IPS-NIHi11 (cell line): Measurements from ENCODE around the gene SPAG5.
A peak's percentile ranks its signal among the peaks of the same experiment; 100 is the strongest.

Experiments
- DNase-seq: peaks from one replicate; pipeline ENCODE4 v3.0.0; 2012; ENCODE audit warnings: mixed read lengths, low spot score

SPAG5 gene

DNA sequence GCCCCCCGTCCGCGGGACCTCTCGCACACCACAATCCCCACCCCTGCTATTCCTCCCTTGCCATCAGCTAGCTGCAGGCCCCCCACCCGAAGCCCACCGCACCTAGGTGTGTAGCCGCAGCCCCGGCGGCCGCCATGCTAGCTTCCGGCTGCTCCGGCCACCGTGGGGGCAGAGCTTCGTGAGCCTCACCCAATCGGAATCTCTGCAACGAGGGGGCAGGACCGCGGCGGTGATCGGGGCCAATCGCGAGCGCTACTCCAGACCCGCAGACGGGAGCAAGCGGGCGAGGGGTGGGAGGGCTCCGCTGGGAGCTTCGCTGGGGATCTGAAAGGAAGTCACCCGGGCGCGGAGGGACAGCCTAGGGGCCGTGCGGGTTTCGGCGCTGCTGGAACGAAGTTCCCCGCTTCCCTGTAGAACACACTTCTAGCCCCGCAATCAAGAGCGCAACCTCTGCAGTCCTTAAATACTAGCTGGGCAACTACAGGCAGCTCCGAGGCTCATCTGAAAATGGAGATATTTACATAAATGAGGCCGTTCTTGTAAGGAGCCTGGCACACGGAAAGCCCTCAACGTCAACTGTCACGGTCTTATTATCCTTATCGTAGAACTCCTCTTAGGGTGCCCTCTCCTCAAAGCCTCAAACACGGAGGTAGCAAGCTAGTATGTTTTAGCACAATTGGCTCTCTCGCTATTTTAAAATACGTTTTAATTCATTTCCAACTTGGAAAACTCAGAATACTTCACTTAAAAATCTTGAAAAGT lies 27.3 kb downstream of the SPAG5 start, which contains the start of gene PIGS:
TSS of gene PIGS (minus strand) at position 164 of the 762 bp plus-strand sequence. CDS start at position 136, 28 bp downstream.
- peak; percentile 98 for DNase-seq

- peak; percentile 52 for DNase-seq
Observed at GRCh38 chr17:28570716-28571360, 28.0 kb downstream of the SPAG5 start.

- no peak for DNase-seq
Observed at GRCh38 chr17:28569446-28569845, 29.4 kb downstream of the SPAG5 start.

GRCh38 chr17:28567604-28568003 lies 31.2 kb downstream of the SPAG5 start:
- DNase-seq: no peak

DNA sequence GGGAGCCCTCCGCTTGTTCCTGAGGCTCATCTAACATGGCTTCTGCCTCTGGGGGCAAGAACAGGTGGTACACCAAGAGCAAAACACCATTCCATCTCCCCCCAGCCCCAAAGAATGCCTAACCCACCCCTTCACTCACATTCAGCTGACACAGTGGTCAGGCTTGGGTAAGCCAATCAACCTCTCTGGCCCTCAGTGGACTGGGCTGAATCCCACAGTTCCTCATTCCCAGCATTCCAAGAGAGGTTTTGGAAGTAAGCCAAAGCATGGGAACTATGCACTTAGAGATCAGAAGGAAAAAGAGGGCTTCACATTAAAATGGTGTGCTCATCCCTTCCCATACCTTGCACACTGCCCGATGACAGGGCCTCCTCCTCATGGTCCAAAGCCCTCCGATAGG lies 35.4 kb downstream of the SPAG5 start:
- DNase-seq: no peak

- no peak for DNase-seq
Observed at GRCh38 chr17:28555022-28555421, 43.8 kb downstream of the SPAG5 start.

GRCh38 chr17:28554565-28554964 lies 44.3 kb downstream of the SPAG5 start:
- DNase-seq: no peak

- no peak for DNase-seq
Observed at GRCh38 chr17:28553000-28553505, 45.8 kb downstream of the SPAG5 start.

GRCh38 chr17:28552176-28552999 lies 46.4 kb downstream of the SPAG5 start, which contains the start of gene UNC119:
TSS of gene UNC119 (minus strand) at chr17:28552624. CDS start at chr17:28552557, 67 bp downstream.
- DNase-seq: peak; percentile 98

- DNase-seq: no peak
Observed at GRCh38 chr17:28551421-28552175, 47.2 kb downstream of the SPAG5 start.

DNA sequence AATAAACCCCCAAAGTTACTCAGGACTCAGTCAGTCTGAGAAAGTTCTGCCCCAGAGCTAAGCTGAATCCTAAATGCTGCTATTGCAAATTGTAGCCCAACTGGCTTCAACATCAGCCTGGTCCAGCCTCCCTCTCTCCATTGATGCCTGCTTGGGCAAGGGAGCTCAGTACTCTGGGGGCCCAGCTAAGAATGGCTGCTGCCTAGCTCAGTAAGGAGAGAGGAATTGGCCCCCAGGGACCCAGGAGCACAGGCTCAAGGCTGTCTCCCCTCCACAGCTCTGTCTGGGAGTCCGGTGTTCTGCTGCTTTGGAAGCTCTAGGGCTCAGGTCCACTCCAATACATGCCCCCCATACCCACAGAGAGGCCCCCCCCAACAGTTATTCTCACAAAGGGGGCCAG lies 48.0 kb downstream of the SPAG5 start:
- no peak for DNase-seq

DNA sequence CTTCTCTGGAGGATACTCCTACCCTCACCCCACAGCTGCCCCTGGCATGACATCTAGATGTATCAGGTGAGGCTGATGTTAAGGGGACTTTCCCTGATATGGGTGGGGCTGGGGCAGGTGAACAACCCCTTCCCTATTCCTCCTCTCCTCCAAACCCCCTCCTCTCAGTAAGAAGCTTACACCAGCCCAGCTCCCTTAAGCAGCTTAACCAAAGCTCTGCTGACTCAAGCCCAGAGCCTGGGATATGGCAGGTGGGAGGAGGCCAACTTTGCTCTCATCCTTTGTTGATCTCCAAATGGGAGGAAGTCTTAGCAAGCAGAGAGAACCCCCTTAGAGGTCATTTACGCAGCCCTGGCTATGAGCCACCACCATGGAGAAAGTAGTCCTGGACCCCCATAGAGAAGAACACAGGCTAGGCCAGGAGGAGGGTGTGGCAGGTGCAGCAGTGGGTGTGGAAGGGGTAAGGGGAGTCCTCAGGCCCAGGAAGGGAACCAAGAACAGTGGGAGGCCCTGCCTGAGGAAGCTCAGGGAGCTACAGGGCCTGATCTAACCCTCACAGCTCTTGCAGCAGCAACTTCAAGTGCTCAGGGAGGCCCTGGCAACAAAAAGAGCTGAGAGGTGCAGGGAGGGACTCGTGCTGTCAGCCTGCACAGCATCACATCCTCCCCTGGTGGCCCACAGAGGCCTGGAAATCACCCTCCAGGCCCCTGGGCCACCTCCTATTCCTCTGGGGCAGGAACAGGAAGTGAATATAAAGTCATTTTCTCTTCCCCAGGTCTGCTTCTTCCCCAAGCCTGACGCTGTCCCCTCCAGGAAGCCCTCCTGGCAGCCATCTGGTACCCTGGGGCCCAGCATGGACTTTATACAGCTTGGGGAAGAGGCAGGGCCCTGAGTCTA lies 49.3 kb downstream of the SPAG5 start:
- DNase-seq: peak; percentile 2

DNA sequence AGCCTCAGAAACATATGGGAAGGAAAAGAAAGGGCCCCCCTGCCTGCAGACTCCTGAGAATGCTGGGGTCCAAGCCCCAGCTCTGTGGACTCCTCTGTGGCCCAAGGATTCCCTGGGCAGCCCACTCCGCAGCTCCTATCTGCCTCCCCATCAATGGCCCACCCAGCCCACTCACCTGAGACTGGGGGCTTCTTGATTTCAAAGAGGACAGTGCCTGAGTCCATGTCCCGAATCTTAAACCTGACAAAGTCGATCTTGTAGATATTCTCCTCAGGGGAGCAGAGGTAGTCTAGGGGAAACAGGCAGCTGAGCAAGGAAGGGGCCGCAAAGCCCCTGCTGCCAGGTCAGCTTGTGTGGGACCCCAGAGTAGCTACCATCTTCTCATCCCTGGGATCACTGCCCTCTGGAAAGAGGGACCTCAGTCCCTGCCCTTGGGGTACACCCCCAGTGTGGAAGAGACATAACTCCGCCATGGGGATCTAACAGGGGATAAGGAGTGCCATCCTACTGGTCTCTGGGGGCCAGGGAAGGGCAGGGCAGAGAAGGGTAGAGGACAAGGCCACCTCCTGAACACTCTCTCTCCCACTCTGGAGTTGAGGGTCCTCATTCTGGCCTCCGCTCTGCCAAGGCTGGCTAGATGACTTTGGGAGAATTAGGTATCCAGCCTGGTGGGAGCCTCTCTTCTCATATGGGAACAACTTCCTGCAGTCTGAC lies 50.3 kb downstream of the SPAG5 start:
- peak; percentile 3 for DNase-seq

- peak; percentile 91 for DNase-seq
Observed at GRCh38 chr17:28547623-28548416, 51.0 kb downstream of the SPAG5 start.

GRCh38 chr17:28547096-28547622 lies 51.7 kb downstream of the SPAG5 start:
- DNase-seq: peak; percentile 1

DNA sequence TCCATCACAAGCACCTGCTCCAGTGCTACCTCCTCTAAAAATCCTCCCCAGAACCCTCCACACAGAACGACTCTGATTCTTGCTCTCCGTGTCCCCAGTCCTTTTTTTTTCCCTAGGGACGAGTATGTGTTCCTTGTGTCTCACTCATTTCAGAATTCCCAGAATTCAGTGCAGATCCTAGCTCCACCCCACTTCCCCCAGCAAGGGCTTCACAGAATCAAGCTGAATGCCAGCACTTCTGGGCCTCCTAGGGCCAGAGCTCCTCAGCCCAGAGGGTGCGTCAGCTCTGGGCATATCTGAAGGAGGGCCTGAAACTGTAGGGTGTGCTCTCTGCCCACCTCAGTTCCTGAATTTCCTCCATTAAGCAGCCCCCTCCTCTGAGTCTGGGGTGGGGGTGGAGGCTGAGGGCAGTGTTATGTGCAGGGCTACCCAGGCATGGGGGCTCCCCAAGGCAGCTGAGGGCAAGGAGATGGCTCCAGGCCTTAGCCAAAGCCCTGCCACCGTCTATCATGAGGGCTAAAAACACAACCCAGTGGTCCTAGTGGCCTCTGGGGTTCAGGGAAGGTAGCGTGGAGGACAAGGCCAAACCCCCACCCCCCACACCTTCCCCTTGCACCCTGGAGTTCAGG lies 52.9 kb downstream of the SPAG5 start:
- no peak for DNase-seq

DNA sequence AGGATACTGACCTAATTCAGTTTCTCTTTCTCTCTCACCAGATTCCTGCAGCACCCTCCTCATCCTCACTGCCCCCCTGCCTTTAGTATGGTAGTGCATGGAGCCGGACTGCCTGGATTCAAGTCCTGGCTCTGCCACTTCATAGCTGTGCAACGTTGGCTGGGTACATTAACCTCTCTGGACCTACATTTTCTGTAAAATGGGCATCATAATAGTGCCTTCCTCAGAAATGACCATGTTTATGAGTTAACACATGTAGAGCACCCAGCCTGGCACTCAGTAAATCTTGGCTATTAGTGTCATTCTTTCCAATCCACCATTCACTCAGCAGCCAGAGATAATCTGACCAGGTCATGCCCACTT lies 53.7 kb downstream of the SPAG5 start:
- no peak for DNase-seq

DNA sequence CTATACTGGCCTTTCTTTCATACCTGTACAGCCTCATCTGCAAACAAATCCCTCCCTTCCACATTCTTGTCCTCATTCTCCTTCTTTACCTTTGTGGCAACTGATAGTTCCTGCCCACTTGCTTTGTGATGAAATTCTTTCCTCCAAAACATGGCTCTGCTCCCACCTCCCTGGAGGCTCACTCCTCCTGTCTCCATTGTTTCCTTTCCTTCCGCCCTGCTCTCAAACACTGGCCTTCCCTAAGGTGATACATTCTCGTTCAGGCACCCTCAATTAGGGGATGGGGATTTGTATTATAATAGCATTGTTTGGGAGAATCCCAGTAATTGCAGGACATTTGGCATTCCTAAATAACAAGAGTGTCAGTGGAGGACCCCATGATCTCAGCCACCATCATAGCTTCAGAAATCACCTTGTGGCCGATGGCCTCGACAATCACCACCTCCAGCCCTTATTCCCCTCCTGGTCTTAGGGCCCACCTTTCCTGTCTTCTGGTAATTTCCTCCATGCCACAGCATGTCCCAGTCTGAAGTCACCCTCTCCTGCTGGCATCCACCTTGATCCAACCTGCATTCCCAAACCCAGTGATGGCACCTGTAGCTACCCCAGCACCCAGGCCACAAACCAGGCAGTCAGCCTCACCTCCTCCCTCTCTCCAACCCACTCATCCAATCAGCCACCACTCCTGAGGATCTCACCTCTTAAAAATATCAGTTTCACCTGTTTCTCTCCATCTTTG lies 54.3 kb downstream of the SPAG5 start:
- no peak for DNase-seq
